PFSK-1 (cell line): ENCODE data around the gene FZD8.

Experiments used
- POLR2AphosphoS5 ChIP-seq: IDR thresholded peaks from 2 replicates; pipeline ENCODE4 v1.6.1; 2012; ENCODE audit warnings: low read depth, mild to moderate bottlenecking, control low read depth, low read length, moderate library complexity
- REST ChIP-seq, 2 experiments: IDR thresholded peaks; 2 replicates each; pipeline versions ENCODE4 v1.6.1 to v1.8.0; 2011 to 2012; ENCODE audit warnings: low read depth in 2 of 2, low read length in 2 of 2, control low read depth in 1 of 2, inconsistent platforms in 1 of 2, mild to moderate bottlenecking in 1 of 2, moderate library complexity in 1 of 2; ENCODE audit not compliant: insufficient read depth in 1 of 2
- SIN3A ChIP-seq: IDR thresholded peaks from 2 replicates; pipeline ENCODE4 v1.6.1; 2012; ENCODE audit warnings: mild to moderate bottlenecking, low read length, moderate library complexity, borderline replicate concordance; ENCODE audit not compliant: insufficient read depth
- TAF1 ChIP-seq: IDR thresholded peaks from 2 replicates; pipeline ENCODE4 v1.6.1; 2012; ENCODE audit warnings: low read length, control low read depth, borderline replicate concordance; ENCODE audit not compliant: insufficient read depth

- no peak for TF ChIP-seq SIN3A
- no peak for TF ChIP-seq POLR2AphosphoS5
- no peak for TF ChIP-seq REST (IDR thresholded peaks at IDR 0.05; ENCODE audit: insufficient read depth in 1 of 2, low read depth in 2 of 2, low read length in 2 of 2)
- no peak for TF ChIP-seq TAF1
These were observed 41.9 kb downstream of the FZD8 start for GRCh38 chr10:35600193-35600592.
